Measurements from ENCODE around the gene USP7.

DNA sequence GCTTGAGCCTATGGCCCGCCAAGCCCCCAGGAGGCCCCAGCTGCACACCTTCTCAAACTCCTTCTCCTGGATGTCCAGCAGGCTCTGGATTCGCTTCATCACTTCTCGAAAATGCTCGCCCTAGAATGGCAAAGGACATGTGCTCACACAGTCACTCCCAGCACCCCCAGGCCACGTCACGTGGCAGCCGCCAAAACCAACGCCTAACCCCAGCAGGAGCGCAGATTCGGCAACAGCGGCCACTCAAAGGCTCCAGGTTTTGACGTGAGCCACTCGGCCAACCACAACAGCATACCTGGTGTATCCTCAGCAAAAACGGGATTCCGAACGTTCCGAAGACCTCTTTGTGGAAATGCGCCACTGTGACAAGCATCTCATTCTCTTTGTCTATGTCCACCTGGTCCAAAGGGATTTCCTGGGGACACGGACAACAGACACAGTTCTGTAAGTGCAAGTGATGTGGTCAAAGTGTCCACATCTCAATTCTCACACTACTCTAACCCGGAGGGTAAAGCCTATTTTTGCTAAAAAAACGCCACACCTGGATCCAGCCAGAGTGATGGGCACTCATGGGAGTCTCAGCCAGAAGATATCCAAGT is 68.9 kb downstream of the USP7 start:
- TF ChIP-seq, protein P1, sequence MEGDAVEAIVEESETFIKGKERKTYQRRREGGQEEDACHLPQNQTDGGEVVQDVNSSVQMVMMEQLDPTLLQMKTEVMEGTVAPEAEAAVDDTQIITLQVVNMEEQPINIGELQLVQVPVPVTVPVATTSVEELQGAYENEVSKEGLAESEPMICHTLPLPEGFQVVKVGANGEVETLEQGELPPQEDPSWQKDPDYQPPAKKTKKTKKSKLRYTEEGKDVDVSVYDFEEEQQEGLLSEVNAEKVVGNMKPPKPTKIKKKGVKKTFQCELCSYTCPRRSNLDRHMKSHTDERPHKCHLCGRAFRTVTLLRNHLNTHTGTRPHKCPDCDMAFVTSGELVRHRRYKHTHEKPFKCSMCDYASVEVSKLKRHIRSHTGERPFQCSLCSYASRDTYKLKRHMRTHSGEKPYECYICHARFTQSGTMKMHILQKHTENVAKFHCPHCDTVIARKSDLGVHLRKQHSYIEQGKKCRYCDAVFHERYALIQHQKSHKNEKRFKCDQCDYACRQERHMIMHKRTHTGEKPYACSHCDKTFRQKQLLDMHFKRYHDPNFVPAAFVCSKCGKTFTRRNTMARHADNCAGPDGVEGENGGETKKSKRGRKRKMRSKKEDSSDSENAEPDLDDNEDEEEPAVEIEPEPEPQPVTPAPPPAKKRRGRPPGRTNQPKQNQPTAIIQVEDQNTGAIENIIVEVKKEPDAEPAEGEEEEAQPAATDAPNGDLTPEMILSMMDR (IDR thresholded peaks at IDR 0.05; ENCODE audit: insufficient read depth, low read depth, low read length): no peak
- TF ChIP-seq EZH2 (IDR thresholded peaks at IDR 0.05; ENCODE audit: insufficient read depth, low read length): no peak

Measured in astrocyte (in vitro differentiated cells and primary cell).